ENCODE measurements around the gene COPB2. TPM values are rescaled to one million over a fixed set of nuclear protein-coding genes. Genes with fewer than 3 reads are reported as not detected.

The COPB2 gene
- total RNA-seq, 1 donor from 2014 or later: 140 TPM

GRCh38 chr3:139355891-139356290, 33.6 kb downstream of the COPB2 start:
- TF ChIP-seq CTCF (conservative IDR thresholded peaks at IDR 0.05): no peak
- no peak for DNase-seq (ENCODE audit: extremely low spot score, unreplicated experiment)
- Mint-ChIP-seq H3K36me3 (peaks cover 44% of the 10 kb centered on the region), H3K4me1 (ENCODE audit: unreplicated experiment) (no peaks in the 10 kb centered on the region), H3K9me3 (no peaks in the 10 kb centered on the region), H3K4me3 (no peak overlapping the region), H3K27ac (peak overlapping the region; percentile 15), H3K27me3 (no peaks in the 10 kb centered on the region)

GRCh38 chr3:139355476-139355875, 34.0 kb downstream of the COPB2 start:
- Mint-ChIP-seq H3K9me3 (no peaks in the 10 kb centered on the region), H3K4me3 (no peak overlapping the region), H3K27me3 (no peaks in the 10 kb centered on the region), H3K4me1 (ENCODE audit: unreplicated experiment) (no peaks in the 10 kb centered on the region), H3K27ac (peak overlapping the region; percentile 15), H3K36me3 (peaks cover 41% of the 10 kb centered on the region)
- TF ChIP-seq CTCF (conservative IDR thresholded peaks at IDR 0.05): no peak
- no peak for DNase-seq (ENCODE audit: extremely low spot score, unreplicated experiment)

GRCh38 chr3:139354661-139355060, 34.8 kb downstream of the COPB2 start:
- H3K27me3 Mint-ChIP-seq: no peaks in the 10 kb centered on the region
- H3K36me3 Mint-ChIP-seq: peaks cover 36% of the 10 kb centered on the region

GRCh38 chr3:139353920-139354556, 35.4 kb downstream of the COPB2 start:
- no peak overlapping the region for H3K4me3 Mint-ChIP-seq
- H3K27ac Mint-ChIP-seq: no peak overlapping the region
- H3K36me3 Mint-ChIP-seq: peaks cover 41% of the 10 kb centered on the region
- no peak for DNase-seq (ENCODE audit: extremely low spot score, unreplicated experiment)
- no peaks in the 10 kb centered on the region for H3K9me3 Mint-ChIP-seq
- no peaks in the 10 kb centered on the region for H3K27me3 Mint-ChIP-seq
- peak; percentile 79 for TF ChIP-seq CTCF (conservative IDR thresholded peaks at IDR 0.05)
- H3K4me1 Mint-ChIP-seq (ENCODE audit: unreplicated experiment): no peaks in the 10 kb centered on the region

More at GRCh38 chr3:139354661-139355060, 34.8 kb downstream of the COPB2 start:
- H3K4me3 Mint-ChIP-seq: no peak overlapping the region
- H3K4me1 Mint-ChIP-seq (ENCODE audit: unreplicated experiment): no peaks in the 10 kb centered on the region
- H3K27ac Mint-ChIP-seq: no peak overlapping the region
- no peak for TF ChIP-seq CTCF (conservative IDR thresholded peaks at IDR 0.05)
- H3K9me3 Mint-ChIP-seq: no peaks in the 10 kb centered on the region
- no peak for DNase-seq (ENCODE audit: extremely low spot score, unreplicated experiment)

GRCh38 chr3:139346771-139347170, 42.7 kb downstream of the COPB2 start:
- Mint-ChIP-seq H3K36me3 (peaks cover 14% of the 10 kb centered on the region), H3K27ac (no peak overlapping the region), H3K4me1 (ENCODE audit: unreplicated experiment) (no peaks in the 10 kb centered on the region), H3K27me3 (peaks cover 6% of the 10 kb centered on the region), H3K9me3 (no peaks in the 10 kb centered on the region), H3K4me3 (no peak overlapping the region)
- TF ChIP-seq CTCF (conservative IDR thresholded peaks at IDR 0.05): no peak
- DNase-seq (ENCODE audit: extremely low spot score, unreplicated experiment): no peak

Measured in type B pancreatic cell (in vitro differentiated cells).